OCI-LY7 (cell line): Measurements from ENCODE around the gene AUNIP. TPM values are rescaled to one million over a fixed set of nuclear protein-coding genes. Genes with fewer than 3 reads are reported as not detected.

ENCODE experiments used
- BruUV-seq: library from RNA; stranded (reverse); fragments of 400-500 nt; replicated peaks from 2 replicates; lab custom pipeline; 2021; lab: Mats Ljungman, UMichigan
- CTCF ChIA-PET: fragments of 300-600 bp; sonication (Branson Sonifier 250); formaldehyde crosslinking; loops from one replicate; lab custom pipeline; 2022; ENCODE audit warnings: antibody characterized with exemption; ENCODE audit not compliant: unreplicated experiment; lab: Charles Lee
- POLR2A ChIA-PET: fragments of 300-600 bp; sonication (Branson Sonifier 250); formaldehyde crosslinking; loops from one replicate; lab custom pipeline; 2022; ENCODE audit warnings: antibody characterized with exemption; lab: Charles Lee
- DNase-seq: peaks from one replicate; pipeline ENCODE4 v3.0.0-alpha.2; 2015; ENCODE audit warnings: low spot score
- H2AFZ ChIP-seq: fragments of 200-600 bp; sonication (generic), shearing (Covaris generic); 2 replicates; pipeline ENCODE4 v1.6.1; 2014; ENCODE audit warnings: mild to moderate bottlenecking, antibody characterized with exemption, low read length, moderate library complexity
- H3K27ac ChIP-seq: fragments of 200-600 bp; sonication (generic); 2 replicates; pipeline ENCODE4 v1.5.1; 2014; ENCODE audit warnings: mixed run types, low read depth, mild to moderate bottlenecking, moderate library complexity, low read length, inconsistent platforms; ENCODE audit not compliant: poor library complexity, severe bottlenecking
- H3K36me3 ChIP-seq: fragments of 200-600 bp; sonication (generic); 2 replicates; pipeline ENCODE4 v1.6.1; 2014; ENCODE audit warnings: mild to moderate bottlenecking, antibody characterized with exemption, low read length, moderate library complexity, mixed read lengths; ENCODE audit not compliant: insufficient read depth
- H3K4me1 ChIP-seq: fragments of 200-600 bp; sonication (generic); 2 replicates; pipeline ENCODE4 v1.5.1; 2014; ENCODE audit warnings: mild to moderate bottlenecking, low read length; ENCODE audit not compliant: insufficient read depth, poor library complexity, severe bottlenecking
- H3K4me2 ChIP-seq: fragments of 200-600 bp; sonication (generic); 2 replicates; pipeline ENCODE4 v1.6.1; 2014; ENCODE audit warnings: mild to moderate bottlenecking, low read length
- H3K4me3 ChIP-seq: fragments of 200-600 bp; sonication (generic); 2 replicates; pipeline ENCODE4 v1.5.1; 2014; ENCODE audit warnings: mild to moderate bottlenecking, low read depth, low read length; ENCODE audit not compliant: poor library complexity, severe bottlenecking
- H3K79me2 ChIP-seq: fragments of 200-600 bp; sonication (generic); 2 replicates; pipeline ENCODE4 v1.6.1; 2016; ENCODE audit warnings: low read depth, mild to moderate bottlenecking, low read length, moderate library complexity, mixed read lengths; ENCODE audit not compliant: insufficient read depth
- H3K9me2 ChIP-seq: fragments of 200-600 bp; sonication (generic); 2 replicates; pipeline ENCODE4 v1.6.1; 2016; ENCODE audit warnings: mild to moderate bottlenecking, low read length, mixed read lengths; ENCODE audit not compliant: insufficient read depth
- H3K9me3 ChIP-seq: fragments of 200-600 bp; sonication (generic); 2 replicates; pipeline ENCODE4 v1.6.1; 2014; ENCODE audit warnings: mild to moderate bottlenecking, mixed run types, low read length, mixed read lengths
- H4K20me1 ChIP-seq: fragments of 200-600 bp; sonication (generic); 2 replicates; pipeline ENCODE4 v1.6.1; 2014; ENCODE audit warnings: mild to moderate bottlenecking, antibody characterized with exemption, low read length, moderate library complexity, mixed read lengths; ENCODE audit not compliant: insufficient read depth
- CTCF ChIP-seq: fragments of 200-600 bp; sonication (generic); conservative IDR thresholded peaks from 2 replicates; pipeline ENCODE4 v1.5.1; 2014; ENCODE audit warnings: mild to moderate bottlenecking, antibody characterized with exemption, low read length, moderate library complexity, mixed read lengths
- EZH2phosphoT487 ChIP-seq: fragments of 200-600 bp; sonication (generic); IDR thresholded peaks from 2 replicates; pipeline ENCODE4 v1.6.1; 2018; ENCODE audit warnings: low read depth, borderline replicate concordance, mild to moderate bottlenecking, mixed run types, antibody characterized with exemption, low read length, moderate library complexity, mixed read lengths
- intact Hi-C: fragments of 100-400 bp; cut with micrococcal nuclease; formaldehyde crosslinking; loops from one replicate; pipeline ENCODE4 v1.10.0; 2022; ENCODE audit not compliant: unreplicated experiment
- total RNA-seq, 2 experiments: library from RNA; depleted of rRNA in 1 of 2; stranded (reverse); fragments of >200 nt in 1 of 2; shearing (Covaris generic) in 1 of 2; gene quantifications; 2 replicates each; pipeline ENCODE4 v1.2.3, GENCODE V29; 2014 to 2022

The AUNIP gene
- total RNA-seq, 2 experiments from 2014 or later: 15.1 to 21.5 TPM

DNA sequence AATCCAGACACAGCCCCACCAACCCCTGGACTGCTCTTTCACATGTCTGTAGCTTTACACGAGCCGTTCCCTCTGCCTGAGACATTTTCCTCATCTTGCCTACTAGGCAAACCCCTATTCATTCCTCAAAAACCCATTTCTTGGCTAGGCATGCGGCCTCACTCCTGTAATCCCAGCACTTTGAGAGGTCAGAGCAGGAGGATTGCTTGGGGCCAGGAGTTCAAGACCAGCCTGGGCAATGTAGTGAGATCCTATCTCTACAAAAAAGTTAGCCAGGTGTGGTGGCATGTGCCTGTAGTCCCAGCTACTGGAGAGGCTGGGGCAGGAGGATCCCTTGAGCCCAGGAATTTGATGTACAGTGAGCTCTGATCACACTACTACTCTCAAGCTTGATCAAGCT lies 5.2 kb upstream of the AUNIP start:
- TF ChIP-seq CTCF (no peak), EZH2phosphoT487 (no peak)
- Histone ChIP-seq H3K4me2 (no peak overlapping the region), H4K20me1 (no peaks in the 10 kb centered on the region), H3K4me3 (no peak overlapping the region), H2AFZ (no peak overlapping the region), H3K27ac (no peak overlapping the region), H3K9me2 (no peaks in the 10 kb centered on the region), H3K79me2 (no peaks in the 10 kb centered on the region), H3K9me3 (no peaks in the 10 kb centered on the region), H3K4me1 (peaks cover 5% of the 10 kb centered on the region), H3K36me3 (no peaks in the 10 kb centered on the region)
- ChIA-PET POLR2A (no interaction called here), CTCF (no interaction called here)
- BruUV-seq: no TSS peak
- intact Hi-C loops: no loop called here
- no peak for DNase-seq

DNA sequence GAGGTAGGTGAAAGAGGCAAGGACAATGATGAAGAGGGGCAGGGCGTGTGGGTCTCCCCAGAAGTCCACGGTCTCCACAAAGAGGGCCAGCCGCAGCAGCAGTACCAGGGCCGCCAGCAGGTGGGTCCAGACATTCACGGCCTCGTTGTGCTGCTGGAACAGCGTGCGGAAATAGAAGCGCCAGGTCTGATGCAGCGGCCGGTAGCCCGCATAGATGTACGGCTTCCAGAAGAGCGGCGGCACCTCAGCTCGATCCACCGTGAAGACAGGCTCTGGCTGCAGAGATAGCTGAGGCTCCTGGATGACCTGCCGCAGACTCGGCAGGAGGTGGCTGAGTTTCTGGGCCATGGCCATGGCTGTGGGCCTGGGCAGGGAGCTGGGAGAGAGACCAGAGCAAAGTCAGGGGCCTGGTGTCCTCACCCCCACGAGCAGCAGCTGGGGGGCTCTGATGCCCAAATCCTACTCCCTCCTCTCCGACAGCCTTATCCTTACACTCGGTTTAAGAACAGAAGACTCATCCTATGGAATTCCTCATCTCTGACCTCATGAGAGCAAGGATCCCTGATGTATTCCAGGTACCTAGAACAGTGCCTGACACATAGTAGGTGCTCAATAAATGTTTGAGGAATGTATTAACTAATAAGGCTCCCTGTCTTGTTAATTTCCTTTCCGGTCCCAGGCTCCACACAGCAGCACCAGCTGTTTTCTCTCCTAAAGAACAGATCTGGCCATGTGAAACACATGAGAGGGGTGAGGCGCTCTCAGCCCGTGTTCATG lies 4.4 kb upstream of the AUNIP start:
- POLR2A ChIA-PET: no interaction called here
- intact Hi-C loops: no loop called here
- no peaks in the 10 kb centered on the region for H3K9me2 ChIP-seq
- no peak for DNase-seq
- H3K79me2 ChIP-seq: peaks cover 4% of the 10 kb centered on the region; the same call in 1 of the 2 replicates
- BruUV-seq: no TSS peak
- no peak overlapping the region for H3K4me2 ChIP-seq
- H3K4me1 ChIP-seq: peaks cover 5% of the 10 kb centered on the region
- H3K36me3 ChIP-seq: no peaks in the 10 kb centered on the region
- no peaks in the 10 kb centered on the region for H4K20me1 ChIP-seq
- no peak overlapping the region for H3K4me3 ChIP-seq
- no peak overlapping the region for H2AFZ ChIP-seq
- CTCF ChIA-PET: interaction anchor here (1.0 kb wide), 1 partner anchor 32 kb away, joined by 3 read pairs; no protein-coding TSS in a partner anchor
- TF ChIP-seq CTCF (no peak), EZH2phosphoT487 (no peak)
- no peaks in the 10 kb centered on the region for H3K9me3 ChIP-seq
- H3K27ac ChIP-seq: no peak overlapping the region
